Natural killer cell treated with Interleukin-12 subunit alpha and Interleukin-12 subunit beta and Interleukin-15 and Interleukin-18, amount 100 ng/mL, for 72 hours (primary cell): Measurements from ENCODE around the gene ETV5. TPM values are rescaled to one million over a fixed set of nuclear protein-coding genes. Genes with fewer than 3 reads are reported as not detected.

Experiments
- ATAC-seq, 2 donors: fragments of 150-1000 bp; cut with Tn5 transposase in 1 of 2; sonication (Bioruptor Pico), chemical (Tn5 transposase) in 1 of 2; 2 replicates each; pipeline ENCODE4 v1.10.0; 2021
- DNase-seq: peaks from one replicate; pipeline ENCODE4 v3.0.0; 2022; ENCODE audit warnings: low spot score
- H3K27ac Mint-ChIP-seq, 2 donors: 1 replicate in 1 of 2; 2 replicates in 1 of 2; pipeline ENCODE4 v1.8.0; 2022; ENCODE audit warnings: mixed read lengths in 2 of 2, mild to moderate bottlenecking in 1 of 2, moderate library complexity in 1 of 2
- H3K27me3 Mint-ChIP-seq, 2 donors: 1 replicate in 1 of 2; 2 replicates in 1 of 2; pipeline ENCODE4 v1.8.0; 2022; ENCODE audit warnings: mixed read lengths in 2 of 2
- H3K36me3 Mint-ChIP-seq: one replicate; pipeline ENCODE4 v1.8.0; 2022; ENCODE audit warnings: mixed read lengths
- H3K4me1 Mint-ChIP-seq, 2 donors: 1 replicate in 1 of 2; 2 replicates in 1 of 2; pipeline ENCODE4 v1.8.0; 2022; ENCODE audit warnings: low read depth in 2 of 2, mixed read lengths in 2 of 2, mild to moderate bottlenecking in 1 of 2
- H3K4me3 Mint-ChIP-seq: one replicate; pipeline ENCODE4 v1.8.0; 2022; ENCODE audit warnings: mixed read lengths
- H3K9me3 Mint-ChIP-seq: 2 replicates; pipeline ENCODE4 v1.8.0; 2022; ENCODE audit warnings: mixed read lengths
- total RNA-seq, 2 donors: library from RNA; stranded (reverse); gene quantifications; one replicate each; pipeline ENCODE4 v1.2.3, GENCODE V29; 2022

Gene ETV5
- total RNA-seq, 2 donors from 2014 or later, result 61.6 to 113 TPM

GRCh38 chr3:186004209-186004608 is 104.7 kb downstream of the ETV5 start:
- H3K27ac Mint-ChIP-seq, result no peak overlapping the region
- H3K4me3 Mint-ChIP-seq, result no peak overlapping the region
- peaks cover 32 to 36% of the 10 kb centered on the region in 2 donors for H3K27me3 Mint-ChIP-seq
- no peak for DNase-seq
- no peaks in the 10 kb centered on the region for H3K9me3 Mint-ChIP-seq
- no peaks in the 10 kb centered on the region for H3K36me3 Mint-ChIP-seq
- ATAC-seq, result no peak
- H3K4me1 Mint-ChIP-seq, result no peaks in the 10 kb centered on the region

GRCh38 chr3:186003610-186004009 is 105.3 kb downstream of the ETV5 start:
- ATAC-seq, result no peak
- Mint-ChIP-seq H3K36me3 (no peaks in the 10 kb centered on the region), H3K4me1 (no peaks in the 10 kb centered on the region), H3K27ac (no peak overlapping the region), H3K4me3 (no peak overlapping the region), H3K9me3 (no peaks in the 10 kb centered on the region), H3K27me3 (peaks cover 32 to 36% of the 10 kb centered on the region in 2 donors)
- no peak for DNase-seq

GRCh38 chr3:186002884-186003472 is 105.9 kb downstream of the ETV5 start:
- ATAC-seq (peak in 1 of 2 donors; percentile 49), DNase-seq (no peak)

GRCh38 chr3:186001842-186002241 is 107.0 kb downstream of the ETV5 start:
- ATAC-seq, result no peak

More at GRCh38 chr3:186002884-186003472, 105.9 kb downstream of the ETV5 start:
- Mint-ChIP-seq H3K27ac (no peak overlapping the region), H3K36me3 (no peaks in the 10 kb centered on the region), H3K9me3 (no peaks in the 10 kb centered on the region), H3K4me3 (no peak overlapping the region), H3K27me3 (peaks cover 30 to 36% of the 10 kb centered on the region in 2 donors), H3K4me1 (no peaks in the 10 kb centered on the region)

GRCh38 chr3:185999221-185999620 is 109.7 kb downstream of the ETV5 start:
- Mint-ChIP-seq H3K36me3 (no peaks in the 10 kb centered on the region), H3K9me3 (no peaks in the 10 kb centered on the region), H3K4me1 (no peaks in the 10 kb centered on the region), H3K4me3 (no peak overlapping the region), H3K27me3 (peaks cover 26% of the 10 kb centered on the region in 2 donors), H3K27ac (no peak overlapping the region)
- no peak for DNase-seq
- ATAC-seq, result no peak

More at GRCh38 chr3:186001842-186002241, 107.0 kb downstream of the ETV5 start:
- peaks cover 29 to 31% of the 10 kb centered on the region in 2 donors for H3K27me3 Mint-ChIP-seq
- H3K27ac Mint-ChIP-seq, result no peak overlapping the region
- H3K4me3 Mint-ChIP-seq, result no peak overlapping the region
- no peak for DNase-seq
- no peaks in the 10 kb centered on the region for H3K9me3 Mint-ChIP-seq
- H3K36me3 Mint-ChIP-seq, result no peaks in the 10 kb centered on the region
- no peaks in the 10 kb centered on the region for H3K4me1 Mint-ChIP-seq

GRCh38 chr3:185998136-185998535 is 110.8 kb downstream of the ETV5 start:
- DNase-seq (no peak), ATAC-seq (no peak)
- H3K27me3 Mint-ChIP-seq, result peaks cover 28 to 31% of the 10 kb centered on the region in 2 donors
- H3K4me3 Mint-ChIP-seq, result no peak overlapping the region
- no peaks in the 10 kb centered on the region for H3K4me1 Mint-ChIP-seq
- no peak overlapping the region for H3K27ac Mint-ChIP-seq
- H3K36me3 Mint-ChIP-seq, result no peaks in the 10 kb centered on the region
- H3K9me3 Mint-ChIP-seq, result no peaks in the 10 kb centered on the region

GRCh38 chr3:185997130-185997529 is 111.8 kb downstream of the ETV5 start:
- Mint-ChIP-seq H3K27me3 (peaks cover 20 to 28% of the 10 kb centered on the region in 2 donors), H3K36me3 (no peaks in the 10 kb centered on the region), H3K4me1 (no peaks in the 10 kb centered on the region), H3K9me3 (no peaks in the 10 kb centered on the region), H3K27ac (no peak overlapping the region), H3K4me3 (no peak overlapping the region)
- DNase-seq, result no peak
- ATAC-seq, result no peak

Other genes starting within 250 kb of the ETV5 start
- 100 to 1,000 TPM; 266 to 286 TPM for gene TRA2B, start 171.1 kb downstream of the ETV5 start, total RNA-seq